Measurements from ENCODE around the gene MASP2.

DNA sequence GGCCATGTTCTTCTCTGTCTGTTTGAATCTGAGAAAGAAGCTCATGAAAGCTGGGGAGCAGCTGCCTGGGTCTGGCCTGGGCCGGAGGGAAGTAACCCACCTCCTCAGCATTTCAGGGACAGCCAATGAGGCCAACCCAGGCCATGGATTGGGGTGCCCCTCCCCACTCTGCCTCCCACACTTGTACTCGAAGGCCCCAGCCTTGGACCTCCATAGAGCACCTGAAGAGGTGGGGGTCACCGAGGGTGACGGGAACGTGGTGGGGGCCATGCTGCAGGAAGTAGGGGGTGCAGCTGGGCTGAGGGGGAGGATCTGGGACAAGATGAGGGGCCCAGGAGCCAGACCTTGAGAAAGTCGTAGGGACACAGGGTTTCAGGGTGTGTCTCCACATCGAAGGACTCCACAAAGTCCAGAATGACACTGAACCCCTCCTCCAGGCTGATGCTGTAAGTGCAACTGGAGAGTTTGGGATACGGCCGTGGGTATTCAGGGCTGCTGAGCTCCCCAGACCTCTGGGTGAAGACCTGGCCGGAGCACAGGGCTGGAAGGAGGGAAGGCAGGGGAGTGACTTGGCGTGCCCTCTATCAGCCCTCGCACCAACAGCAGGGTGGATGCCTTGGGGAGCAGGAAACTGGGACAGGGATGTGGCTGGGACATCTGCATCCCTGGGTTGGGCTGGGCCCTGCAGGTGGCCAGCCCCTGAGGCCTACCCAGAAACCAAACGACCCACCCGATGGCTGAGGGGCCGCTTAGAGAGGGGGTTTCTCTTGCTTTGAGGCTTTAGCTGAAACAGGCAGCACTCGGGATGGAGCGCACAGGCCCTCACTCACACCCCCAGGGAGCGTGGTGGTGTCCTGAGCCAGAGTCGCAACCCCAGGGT is 3.8 kb downstream of the MASP2 start:
- TF ChIP-seq FOXA1 (IDR thresholded peaks at IDR 0.05) (no peak), FOXM1 (IDR thresholded peaks at IDR 0.05; ENCODE audit: borderline replicate concordance) (no peak), ARNT (IDR thresholded peaks at IDR 0.05) (no peak), BHLHE40 (IDR thresholded peaks at IDR 0.05; ENCODE audit: borderline replicate concordance) (no peak), SP1 (IDR thresholded peaks at IDR 0.05) (no peak), TARDBP (IDR thresholded peaks at IDR 0.05) (no peak), ELF4 (IDR thresholded peaks at IDR 0.05) (no peak), L3MBTL2 (conservative IDR thresholded peaks at IDR 0.05) (no peak), SUZ12 (IDR thresholded peaks at IDR 0.05) (no peak), FOXK2 (IDR thresholded peaks at IDR 0.05) (no peak), NFRKB (IDR thresholded peaks at IDR 0.05) (no peak), CTBP1 (IDR thresholded peaks at IDR 0.05; ENCODE audit: borderline replicate concordance) (no peak), LEF1 (IDR thresholded peaks at IDR 0.05; ENCODE audit: borderline replicate concordance) (no peak)
- TF ChIP-seq, protein P1, sequence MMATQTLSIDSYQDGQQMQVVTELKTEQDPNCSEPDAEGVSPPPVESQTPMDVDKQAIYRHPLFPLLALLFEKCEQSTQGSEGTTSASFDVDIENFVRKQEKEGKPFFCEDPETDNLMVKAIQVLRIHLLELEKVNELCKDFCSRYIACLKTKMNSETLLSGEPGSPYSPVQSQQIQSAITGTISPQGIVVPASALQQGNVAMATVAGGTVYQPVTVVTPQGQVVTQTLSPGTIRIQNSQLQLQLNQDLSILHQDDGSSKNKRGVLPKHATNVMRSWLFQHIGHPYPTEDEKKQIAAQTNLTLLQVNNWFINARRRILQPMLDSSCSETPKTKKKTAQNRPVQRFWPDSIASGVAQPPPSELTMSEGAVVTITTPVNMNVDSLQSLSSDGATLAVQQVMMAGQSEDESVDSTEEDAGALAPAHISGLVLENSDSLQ (IDR thresholded peaks at IDR 0.05), result no peak

Measured in HEK293T (cell line).